ENCODE data around the gene ATP9B. TPM values are rescaled to one million over a fixed set of nuclear protein-coding genes. Genes with fewer than 3 reads are reported as not detected.

Gene ATP9B
- total RNA-seq, 1 experiment from 2014 or later = 20.9 TPM

DNA sequence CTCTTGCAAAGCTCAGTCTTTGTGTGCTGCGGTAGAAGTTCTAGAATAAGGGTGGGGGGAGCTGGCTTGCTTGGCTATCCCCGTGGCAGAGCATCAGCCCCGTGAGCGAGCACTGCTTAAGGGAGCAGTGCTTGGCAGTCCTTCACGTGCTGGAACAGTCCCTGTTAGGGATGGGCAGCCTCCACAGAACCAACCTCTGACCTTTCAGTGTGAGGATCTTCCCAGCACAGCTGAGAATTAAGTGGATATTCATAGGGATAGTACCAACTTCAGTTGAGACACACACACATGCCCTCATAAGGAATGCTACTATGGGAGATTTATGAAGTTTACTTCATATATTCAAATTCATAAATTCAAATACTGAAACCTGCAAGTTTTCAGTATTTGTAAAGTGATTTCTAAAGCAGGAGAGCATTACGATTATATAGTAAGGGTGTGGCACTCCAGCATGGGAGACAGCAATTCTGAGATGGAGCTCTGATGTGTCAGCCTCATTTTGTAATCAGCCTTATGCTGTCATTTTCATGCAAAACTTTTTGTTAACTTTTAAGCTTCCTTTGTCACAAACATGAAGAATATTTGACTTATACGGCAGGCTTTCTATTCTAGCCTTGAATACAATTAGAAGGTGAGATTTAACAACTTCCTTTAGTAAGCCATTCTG is 39.5 kb downstream of the ATP9B start:
- Mint-ChIP-seq H3K9me3 (no peaks in the 10 kb centered on the region), H3K4me3 (no peak overlapping the region), H3K27ac (no peak overlapping the region; a peak in 1 of 7 replicates), H3K36me3 (ENCODE audit: insufficient read depth in 1 of 3, low read depth in 3 of 3) (peaks cover 0 to 4% (median 4%) of the 10 kb centered on the region in 3 experiments; a peak in 5 of 7 replicates), H3K27me3 (ENCODE audit: low read depth) (no peaks in the 10 kb centered on the region), H3K4me1 (peaks cover 8 to 9% of the 10 kb centered on the region in 2 experiments)
- Histone ChIP-seq H3K23ac (ENCODE audit: insufficient read length, low read depth, low read length) (no peak overlapping the region), H3K23me2 (ENCODE audit: insufficient read length, low read depth, low read length, poor library complexity, severe bottlenecking) (no peaks in the 10 kb centered on the region), H3K4ac (ENCODE audit: low read depth, low read length) (no peak overlapping the region), H2BK120ac (ENCODE audit: low read depth, low read length, poor library complexity, severe bottlenecking) (no peak overlapping the region), H3K79me1 (ENCODE audit: insufficient read depth, low read depth, low read length, poor library complexity, severe bottlenecking) (peaks cover 4% of the 10 kb centered on the region), H3K56ac (ENCODE audit: insufficient read length, low read depth, low read length) (no peak overlapping the region), H2BK5ac (ENCODE audit: insufficient read length, low read length) (no peak overlapping the region), H4K20me1 (ENCODE audit: control insufficient read depth, insufficient read depth, insufficient read length) (no peaks in the 10 kb centered on the region), H3K9me3 (ENCODE audit: control insufficient read depth, low read depth, low read length) (no peaks in the 10 kb centered on the region), H4K5ac (ENCODE audit: insufficient read length, low read depth, low read length) (no peak overlapping the region), H3K4me1 (ENCODE audit: insufficient read depth, low read length) (no peaks in the 10 kb centered on the region), H3K27me3 (ENCODE audit: insufficient read depth, low read length) (no peaks in the 10 kb centered on the region), H3K4me2 (ENCODE audit: insufficient read depth, insufficient read length, low read length) (no peak overlapping the region), H3K79me2 (ENCODE audit: insufficient read depth, low read length) (no peaks in the 10 kb centered on the region; the same call in 1 of the 2 replicates), H3K18ac (ENCODE audit: insufficient read length, low read depth, low read length) (no peak overlapping the region), H4K8ac (replicated peaks; ENCODE audit: insufficient read length, low read depth, low read length) (no peak overlapping the region), H3K9ac (ENCODE audit: extremely low read depth, insufficient read length, low read length) (no peak overlapping the region), H3K27ac (ENCODE audit: insufficient read length, low read depth, low read length) (no peak overlapping the region), H2AK5ac (ENCODE audit: insufficient read length, low read length) (no peak overlapping the region), H3T11ph (ENCODE audit: low read length) (no peak overlapping the region), H2BK15ac (ENCODE audit: low read depth, low read length) (no peak overlapping the region), H3K14ac (ENCODE audit: insufficient read depth, low read length) (no peak overlapping the region; the same call in 1 of the 2 replicates), H2BK20ac (ENCODE audit: low read depth, low read length, poor library complexity, severe bottlenecking) (no peak overlapping the region), H2AFZ (ENCODE audit: low read length) (no peak overlapping the region), H4K91ac (ENCODE audit: insufficient read length, low read depth, low read length) (no peak overlapping the region), H2BK12ac (ENCODE audit: insufficient read length, low read depth, low read length) (no peak overlapping the region)
- DNase-seq = no peak
- WGBS (ENCODE audit: extremely low coverage, insufficient read length, low lambda C conversion rate) = no CpG with 5 or more reads among the region's 7 CpGs
- TF ChIP-seq CTCF (conservative IDR thresholded peaks at IDR 0.05) = no peak
